ENCODE measurements around the gene HCFC1R1.

DNA sequence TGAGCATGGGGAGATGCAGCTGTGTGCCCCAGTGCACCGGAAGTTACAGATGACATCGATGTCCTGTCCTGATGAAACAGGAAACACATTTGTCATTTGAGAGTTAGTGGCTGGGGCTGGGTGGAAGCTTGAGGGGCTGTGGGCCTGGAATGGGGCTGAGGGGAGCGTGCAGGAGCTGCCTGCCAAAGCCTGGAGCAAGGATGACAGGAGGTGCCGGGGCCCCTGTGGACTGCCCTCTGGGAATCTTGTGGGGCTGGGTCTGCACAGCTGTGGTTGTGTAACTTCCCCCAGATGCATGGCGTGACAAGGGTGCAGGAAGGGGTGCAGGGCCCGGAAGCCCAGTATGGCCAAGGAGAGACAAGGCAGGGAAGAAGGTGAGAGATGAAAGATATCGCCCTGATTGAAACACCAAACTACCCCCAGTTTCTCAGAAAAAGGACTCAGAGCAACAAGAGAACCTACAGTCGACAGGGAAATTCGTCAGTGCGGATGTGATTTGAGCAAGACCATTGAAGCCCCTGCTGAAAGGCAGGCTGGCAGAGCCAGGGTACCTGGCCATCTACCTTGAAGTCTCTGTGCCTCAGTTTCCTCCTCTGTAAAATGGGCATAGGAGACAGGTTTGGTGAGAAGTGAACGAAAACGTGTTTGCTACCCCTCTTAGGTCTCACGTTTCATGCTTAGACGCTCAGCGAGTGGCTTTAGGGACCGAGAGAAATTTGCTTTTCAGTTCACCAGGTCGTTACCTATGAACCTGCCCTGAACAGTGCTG, 31.4 kb upstream of the HCFC1R1 start:
- TF ChIP-seq ZFHX2 (tag by site-specific recombination; conservative IDR thresholded peaks at IDR 0.05) (no peak), ZNF510 (tag by site-specific recombination; IDR thresholded peaks at IDR 0.05; ENCODE audit: insufficient replicate concordance) (no peak), ZNF416 (tag by site-specific recombination; IDR thresholded peaks at IDR 0.05) (no peak), YY1 (tag by site-specific recombination; IDR thresholded peaks at IDR 0.05) (no peak)
- TF ChIP-seq, protein P1, sequence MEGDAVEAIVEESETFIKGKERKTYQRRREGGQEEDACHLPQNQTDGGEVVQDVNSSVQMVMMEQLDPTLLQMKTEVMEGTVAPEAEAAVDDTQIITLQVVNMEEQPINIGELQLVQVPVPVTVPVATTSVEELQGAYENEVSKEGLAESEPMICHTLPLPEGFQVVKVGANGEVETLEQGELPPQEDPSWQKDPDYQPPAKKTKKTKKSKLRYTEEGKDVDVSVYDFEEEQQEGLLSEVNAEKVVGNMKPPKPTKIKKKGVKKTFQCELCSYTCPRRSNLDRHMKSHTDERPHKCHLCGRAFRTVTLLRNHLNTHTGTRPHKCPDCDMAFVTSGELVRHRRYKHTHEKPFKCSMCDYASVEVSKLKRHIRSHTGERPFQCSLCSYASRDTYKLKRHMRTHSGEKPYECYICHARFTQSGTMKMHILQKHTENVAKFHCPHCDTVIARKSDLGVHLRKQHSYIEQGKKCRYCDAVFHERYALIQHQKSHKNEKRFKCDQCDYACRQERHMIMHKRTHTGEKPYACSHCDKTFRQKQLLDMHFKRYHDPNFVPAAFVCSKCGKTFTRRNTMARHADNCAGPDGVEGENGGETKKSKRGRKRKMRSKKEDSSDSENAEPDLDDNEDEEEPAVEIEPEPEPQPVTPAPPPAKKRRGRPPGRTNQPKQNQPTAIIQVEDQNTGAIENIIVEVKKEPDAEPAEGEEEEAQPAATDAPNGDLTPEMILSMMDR (tag by site-specific recombination; IDR thresholded peaks at IDR 0.05) = no peak
- TF ChIP-seq, protein P2, sequence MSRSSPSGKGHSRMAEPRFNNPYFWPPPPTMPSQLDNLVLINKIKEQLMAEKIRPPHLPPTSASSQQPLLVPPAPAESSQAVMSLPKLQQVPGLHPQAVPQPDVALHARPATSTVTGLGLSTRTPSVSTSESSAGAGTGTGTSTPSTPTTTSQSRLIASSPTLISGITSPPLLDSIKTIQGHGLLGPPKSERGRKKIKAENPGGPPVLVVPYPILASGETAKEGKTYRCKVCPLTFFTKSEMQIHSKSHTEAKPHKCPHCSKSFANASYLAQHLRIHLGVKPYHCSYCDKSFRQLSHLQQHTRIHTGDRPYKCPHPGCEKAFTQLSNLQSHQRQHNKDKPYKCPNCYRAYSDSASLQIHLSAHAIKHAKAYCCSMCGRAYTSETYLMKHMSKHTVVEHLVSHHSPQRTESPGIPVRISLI (tag by site-specific recombination; IDR thresholded peaks at IDR 0.05) = no peak

All from HEK293 (cell line).